PFSK-1 (cell line): ENCODE measurements around the gene PAPSS2.

Experiments used
- POLR2AphosphoS5 ChIP-seq: IDR thresholded peaks from 2 replicates; pipeline ENCODE4 v1.6.1; 2012; ENCODE audit warnings: low read depth, mild to moderate bottlenecking, control low read depth, low read length, moderate library complexity
- SIN3A ChIP-seq: IDR thresholded peaks from 2 replicates; pipeline ENCODE4 v1.6.1; 2012; ENCODE audit warnings: mild to moderate bottlenecking, low read length, moderate library complexity, borderline replicate concordance; ENCODE audit not compliant: insufficient read depth
- TAF1 ChIP-seq: IDR thresholded peaks from 2 replicates; pipeline ENCODE4 v1.6.1; 2012; ENCODE audit warnings: low read length, control low read depth, borderline replicate concordance; ENCODE audit not compliant: insufficient read depth
- TF ChIP-seq, protein P1 (sequence below), 2 experiments: IDR thresholded peaks; 2 replicates each; pipeline versions ENCODE4 v1.6.1 to v1.8.0; 2011 to 2012; ENCODE audit warnings: low read depth in 2 of 2, low read length in 2 of 2, control low read depth in 1 of 2, inconsistent platforms in 1 of 2, mild to moderate bottlenecking in 1 of 2, moderate library complexity in 1 of 2; ENCODE audit not compliant: insufficient read depth in 1 of 2

DNA sequence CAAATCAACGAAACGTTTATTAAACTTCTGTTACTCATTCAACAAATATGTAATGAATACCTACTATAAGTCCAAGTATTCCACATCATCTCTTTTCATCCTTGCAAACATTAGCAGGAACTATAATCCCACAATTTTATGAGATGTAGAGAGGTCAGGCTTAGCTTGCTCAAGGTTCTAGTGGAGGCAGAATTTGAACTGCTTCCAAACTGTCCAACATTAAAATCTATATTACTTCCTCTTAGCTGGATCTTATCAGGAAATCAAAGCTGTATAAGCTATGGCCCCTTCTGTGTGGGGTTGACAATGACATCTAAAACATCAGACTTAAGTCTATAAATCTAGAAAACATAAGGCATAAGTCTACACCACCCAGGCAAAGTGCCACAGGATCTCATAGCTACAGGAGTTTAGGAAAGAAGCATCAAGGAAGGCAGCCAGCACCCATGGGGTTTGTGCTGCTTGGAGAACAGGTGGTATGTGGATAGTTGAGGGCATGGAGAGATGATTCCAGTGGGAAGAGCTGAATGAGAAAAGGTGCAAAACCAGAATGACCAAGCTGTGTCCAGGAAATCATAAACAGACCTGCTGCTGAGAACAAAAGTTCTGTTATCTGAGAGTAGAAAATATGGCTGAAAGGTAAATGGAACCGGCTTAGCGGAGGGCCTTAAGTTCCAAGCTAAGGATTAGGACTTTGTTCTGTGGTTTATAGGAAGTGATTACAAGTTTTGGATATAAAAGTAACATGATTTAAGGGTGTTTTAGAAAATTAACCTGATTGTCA is 34.5 kb downstream of the PAPSS2 start:
- no peak for TF ChIP-seq TAF1
- TF ChIP-seq POLR2AphosphoS5 = no peak
- TF ChIP-seq, protein P1, sequence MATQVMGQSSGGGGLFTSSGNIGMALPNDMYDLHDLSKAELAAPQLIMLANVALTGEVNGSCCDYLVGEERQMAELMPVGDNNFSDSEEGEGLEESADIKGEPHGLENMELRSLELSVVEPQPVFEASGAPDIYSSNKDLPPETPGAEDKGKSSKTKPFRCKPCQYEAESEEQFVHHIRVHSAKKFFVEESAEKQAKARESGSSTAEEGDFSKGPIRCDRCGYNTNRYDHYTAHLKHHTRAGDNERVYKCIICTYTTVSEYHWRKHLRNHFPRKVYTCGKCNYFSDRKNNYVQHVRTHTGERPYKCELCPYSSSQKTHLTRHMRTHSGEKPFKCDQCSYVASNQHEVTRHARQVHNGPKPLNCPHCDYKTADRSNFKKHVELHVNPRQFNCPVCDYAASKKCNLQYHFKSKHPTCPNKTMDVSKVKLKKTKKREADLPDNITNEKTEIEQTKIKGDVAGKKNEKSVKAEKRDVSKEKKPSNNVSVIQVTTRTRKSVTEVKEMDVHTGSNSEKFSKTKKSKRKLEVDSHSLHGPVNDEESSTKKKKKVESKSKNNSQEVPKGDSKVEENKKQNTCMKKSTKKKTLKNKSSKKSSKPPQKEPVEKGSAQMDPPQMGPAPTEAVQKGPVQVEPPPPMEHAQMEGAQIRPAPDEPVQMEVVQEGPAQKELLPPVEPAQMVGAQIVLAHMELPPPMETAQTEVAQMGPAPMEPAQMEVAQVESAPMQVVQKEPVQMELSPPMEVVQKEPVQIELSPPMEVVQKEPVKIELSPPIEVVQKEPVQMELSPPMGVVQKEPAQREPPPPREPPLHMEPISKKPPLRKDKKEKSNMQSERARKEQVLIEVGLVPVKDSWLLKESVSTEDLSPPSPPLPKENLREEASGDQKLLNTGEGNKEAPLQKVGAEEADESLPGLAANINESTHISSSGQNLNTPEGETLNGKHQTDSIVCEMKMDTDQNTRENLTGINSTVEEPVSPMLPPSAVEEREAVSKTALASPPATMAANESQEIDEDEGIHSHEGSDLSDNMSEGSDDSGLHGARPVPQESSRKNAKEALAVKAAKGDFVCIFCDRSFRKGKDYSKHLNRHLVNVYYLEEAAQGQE (IDR thresholded peaks at IDR 0.05; ENCODE audit: insufficient read depth in 1 of 2, low read depth in 2 of 2, low read length in 2 of 2) = no peak
- TF ChIP-seq SIN3A = no peak
